Mesenchymal stem cell (in vitro differentiated cells and primary cell): ENCODE results near the gene KIF26B.

ENCODE experiments used
- DNase-seq: peaks from one replicate; pipeline ENCODE4 v3.0.0-alpha.2; 2013
- H2AFZ ChIP-seq: one replicate; pipeline ENCODE4 v1.6.1; 2013; ENCODE audit warnings: low read depth, mild to moderate bottlenecking, control low read depth, inconsistent platforms, low read length, moderate library complexity
- H2AK5ac ChIP-seq: 2 replicates; pipeline ENCODE4 v1.6.1; 2013; ENCODE audit warnings: low read length, moderate library complexity, mild to moderate bottlenecking, inconsistent platforms; ENCODE audit not compliant: severe bottlenecking
- H2BK120ac ChIP-seq: one replicate; pipeline ENCODE4 v1.6.1; 2013; ENCODE audit warnings: low read depth, mild to moderate bottlenecking, inconsistent platforms, low read length, moderate library complexity
- H2BK12ac ChIP-seq, 2 experiments: one replicate each; pipeline ENCODE4 v1.6.1; 2013; ENCODE audit warnings: inconsistent platforms in 2 of 2, low read length in 2 of 2, mild to moderate bottlenecking in 2 of 2, moderate library complexity in 2 of 2, control low read depth in 1 of 2
- H2BK15ac ChIP-seq: one replicate; pipeline ENCODE4 v1.6.1; 2013; ENCODE audit warnings: mild to moderate bottlenecking, low read depth, inconsistent platforms; ENCODE audit not compliant: poor library complexity, severe bottlenecking
- H2BK5ac ChIP-seq: 2 replicates; pipeline ENCODE4 v1.6.1; 2013; ENCODE audit warnings: low read depth, mild to moderate bottlenecking, low read length, control low read depth, inconsistent platforms; ENCODE audit not compliant: poor library complexity, severe bottlenecking
- H3K14ac ChIP-seq, 2 experiments: one replicate each; pipeline ENCODE4 v1.6.1; 2013; ENCODE audit warnings: inconsistent platforms in 2 of 2, low read length in 2 of 2, control low read depth in 1 of 2, mild to moderate bottlenecking in 1 of 2, moderate library complexity in 1 of 2
- H3K18ac ChIP-seq, 2 experiments: one replicate each; pipeline ENCODE4 v1.6.1; 2013; ENCODE audit warnings: inconsistent platforms in 2 of 2, low read length in 2 of 2, control low read depth in 1 of 2, low read depth in 1 of 2, mild to moderate bottlenecking in 1 of 2
- H3K23ac ChIP-seq, 2 experiments: one replicate each; pipeline ENCODE4 v1.6.1; 2013; ENCODE audit warnings: inconsistent platforms in 2 of 2, low read length in 2 of 2, mild to moderate bottlenecking in 2 of 2, moderate library complexity in 2 of 2, control low read depth in 1 of 2
- H3K27ac ChIP-seq: 2 replicates; pipeline ENCODE4 v1.5.1; 2013; ENCODE audit warnings: mild to moderate bottlenecking, moderate library complexity, low read length, control low read depth, inconsistent platforms; ENCODE audit not compliant: poor library complexity, severe bottlenecking
- H3K27me3 ChIP-seq, 2 experiments: 2 replicates each; pipeline versions ENCODE4 v1.6.1 to v1.7.0; 2013; ENCODE audit warnings: low read length in 2 of 2, mild to moderate bottlenecking in 2 of 2, moderate library complexity in 2 of 2, control low read depth in 1 of 2, inconsistent platforms in 1 of 2; ENCODE audit not compliant: control insufficient read depth in 1 of 2, insufficient read depth in 1 of 2
- H3K36me3 ChIP-seq, 2 experiments: 2 replicates each; pipeline versions ENCODE4 v1.6.1 to v1.7.0; 2013; ENCODE audit warnings: low read length in 2 of 2, control low read depth in 1 of 2, inconsistent platforms in 1 of 2, low read depth in 1 of 2, mild to moderate bottlenecking in 1 of 2; ENCODE audit not compliant: insufficient read depth in 2 of 2, control insufficient read depth in 1 of 2
- H3K4ac ChIP-seq, 2 experiments: one replicate each; pipeline ENCODE4 v1.6.1; 2013; ENCODE audit warnings: inconsistent platforms in 2 of 2, low read length in 2 of 2, mild to moderate bottlenecking in 2 of 2, moderate library complexity in 2 of 2, control low read depth in 1 of 2, low read depth in 1 of 2
- H3K4me1 ChIP-seq: 2 replicates; pipeline ENCODE4 v1.6.1; 2013; ENCODE audit warnings: low read depth, low read length, control low read depth; ENCODE audit not compliant: control insufficient read depth, insufficient read depth
- H3K4me2 ChIP-seq: 2 replicates; pipeline ENCODE4 v1.6.1; 2013; ENCODE audit warnings: low read length, mild to moderate bottlenecking, inconsistent platforms; ENCODE audit not compliant: poor library complexity, severe bottlenecking
- H3K4me3 ChIP-seq, 2 experiments: 2 replicates each; pipeline versions ENCODE4 v1.5.1 to v1.7.0; 2013; ENCODE audit warnings: low read length in 2 of 2, mild to moderate bottlenecking in 2 of 2, control low read depth in 1 of 2, low read depth in 1 of 2; ENCODE audit not compliant: insufficient read depth in 1 of 2
- H3K79me1 ChIP-seq: replicated peaks from 2 replicates; pipeline ENCODE4 v1.6.1; 2013; ENCODE audit warnings: mild to moderate bottlenecking, control low read depth, low read length, inconsistent platforms; ENCODE audit not compliant: poor library complexity, severe bottlenecking
- H3K9ac ChIP-seq: 2 replicates; pipeline ENCODE4 v1.7.0; 2013; ENCODE audit warnings: mild to moderate bottlenecking, low read length, moderate library complexity
- H3K9me3 ChIP-seq: 2 replicates; pipeline ENCODE4 v1.7.0; 2013; ENCODE audit warnings: mild to moderate bottlenecking, low read length; ENCODE audit not compliant: control insufficient read depth
- H4K8ac ChIP-seq: one replicate; pipeline ENCODE4 v1.6.1; 2013; ENCODE audit warnings: inconsistent platforms, mild to moderate bottlenecking, low read length, moderate library complexity
- H4K91ac ChIP-seq: one replicate; pipeline ENCODE4 v1.6.1; 2013; ENCODE audit warnings: mild to moderate bottlenecking, low read length, inconsistent platforms
- WGBS: methylation state at CpG from one replicate; pipeline ENCODE4 v1.1.7; 2013; ENCODE audit warnings: mixed read lengths; 5-methylcytosine and 5-hydroxymethylcytosine counted together

The KIF26B gene

DNA sequence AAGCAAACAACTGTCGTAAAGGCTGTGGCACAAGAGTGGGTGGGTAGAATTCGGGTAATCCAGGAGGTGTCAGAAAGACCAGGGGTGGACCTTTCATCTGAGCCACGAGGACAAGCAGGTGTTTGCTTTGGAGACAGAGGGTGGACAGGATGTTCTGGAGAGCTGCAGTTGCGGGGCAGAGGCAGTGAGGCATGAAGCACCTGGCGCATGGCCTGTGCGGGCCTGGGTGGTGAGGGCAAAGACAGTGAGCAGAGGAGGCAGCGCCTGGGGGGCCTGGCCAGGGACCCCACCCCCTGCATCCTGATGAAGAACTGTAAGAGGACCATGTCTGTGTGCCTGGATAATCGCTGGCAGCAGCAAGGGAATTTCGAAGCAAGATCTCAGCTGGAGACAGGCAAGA, 24.9 kb downstream of the KIF26B start:
- H4K91ac ChIP-seq = no peak overlapping the region
- no peak overlapping the region for H2BK120ac ChIP-seq
- no peaks in the 10 kb centered on the region for H3K79me1 ChIP-seq
- no peak overlapping the region for H3K4me3 ChIP-seq
- no peaks in the 10 kb centered on the region for H3K36me3 ChIP-seq
- no peak overlapping the region for H4K8ac ChIP-seq
- H3K14ac ChIP-seq = no peak overlapping the region
- no peak overlapping the region for H3K9ac ChIP-seq
- peak overlapping the region in 1 of 2 experiments; percentile 29 for H2BK12ac ChIP-seq
- H2AK5ac ChIP-seq = no peak overlapping the region
- H2BK5ac ChIP-seq = no peak overlapping the region
- H2BK15ac ChIP-seq = no peak overlapping the region
- H3K23ac ChIP-seq = no peak overlapping the region
- no peak overlapping the region for H3K4me2 ChIP-seq
- no peak for DNase-seq
- WGBS = 78% methylated on average over 9 of the region's 9 CpGs
- H3K4me1 ChIP-seq = peaks cover 13% of the 10 kb centered on the region
- H2AFZ ChIP-seq = no peak overlapping the region
- H3K18ac ChIP-seq = no peak overlapping the region
- no peak overlapping the region for H3K4ac ChIP-seq
- H3K9me3 ChIP-seq = no peaks in the 10 kb centered on the region
- H3K27me3 ChIP-seq = peaks cover 0 to 3% of the 10 kb centered on the region in 2 experiments
- H3K27ac ChIP-seq = no peak overlapping the region

DNA sequence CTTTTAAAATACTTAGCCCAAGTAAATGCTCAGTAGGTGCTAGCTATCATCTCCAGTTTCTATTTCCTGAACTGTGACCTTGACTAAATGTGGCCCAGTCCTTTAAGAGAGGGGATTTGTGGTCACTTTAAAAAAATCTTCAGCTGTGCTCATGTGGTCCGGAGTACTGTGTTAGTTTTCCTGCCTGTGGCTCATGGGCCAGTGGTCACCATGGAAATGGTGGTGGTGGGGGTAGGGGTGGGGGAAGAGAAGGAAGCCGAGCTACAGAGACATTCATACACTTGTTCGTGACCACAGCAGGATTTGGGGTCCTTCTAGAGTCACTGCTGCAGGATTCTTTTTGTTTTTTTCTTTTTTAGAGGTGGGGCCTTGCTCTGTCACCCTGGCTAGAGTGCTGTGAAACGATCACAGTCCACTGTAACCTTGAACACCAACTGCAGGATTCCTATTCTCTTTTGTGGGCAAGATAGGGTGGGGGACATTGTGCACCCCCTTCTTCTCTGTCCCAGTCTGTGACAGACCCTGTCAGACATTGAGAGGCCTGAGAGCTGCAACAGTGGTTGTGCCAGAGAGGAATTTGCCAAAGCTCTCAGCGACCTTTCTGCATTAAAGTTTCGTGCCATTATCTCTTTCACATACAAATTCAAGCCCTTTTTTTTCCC, 25.8 kb downstream of the KIF26B start:
- H4K8ac ChIP-seq = no peak overlapping the region
- H3K9me3 ChIP-seq = no peaks in the 10 kb centered on the region
- no peak overlapping the region for H3K9ac ChIP-seq
- no peak overlapping the region for H3K14ac ChIP-seq
- 46% methylated on average over 6 of the region's 6 CpGs for WGBS
- H3K4ac ChIP-seq = no peak overlapping the region
- no peak overlapping the region for H3K23ac ChIP-seq
- H2BK5ac ChIP-seq = no peak overlapping the region
- H3K27ac ChIP-seq = no peak overlapping the region
- no peaks in the 10 kb centered on the region for H3K79me1 ChIP-seq
- H2BK12ac ChIP-seq = peak overlapping the region in 1 of 2 experiments; percentile 38
- H3K4me3 ChIP-seq = no peak overlapping the region
- H2AFZ ChIP-seq = no peak overlapping the region
- H3K4me2 ChIP-seq = no peak overlapping the region
- H3K18ac ChIP-seq = peak overlapping the region in 1 of 2 experiments; percentile 22
- H4K91ac ChIP-seq = no peak overlapping the region
- no peak overlapping the region for H2BK15ac ChIP-seq
- no peak overlapping the region for H2AK5ac ChIP-seq
- H3K27me3 ChIP-seq = peaks cover 0 to 3% of the 10 kb centered on the region in 2 experiments
- DNase-seq = peak; percentile 55
- peaks cover 13% of the 10 kb centered on the region for H3K4me1 ChIP-seq
- no peaks in the 10 kb centered on the region for H3K36me3 ChIP-seq
- no peak overlapping the region for H2BK120ac ChIP-seq

DNA sequence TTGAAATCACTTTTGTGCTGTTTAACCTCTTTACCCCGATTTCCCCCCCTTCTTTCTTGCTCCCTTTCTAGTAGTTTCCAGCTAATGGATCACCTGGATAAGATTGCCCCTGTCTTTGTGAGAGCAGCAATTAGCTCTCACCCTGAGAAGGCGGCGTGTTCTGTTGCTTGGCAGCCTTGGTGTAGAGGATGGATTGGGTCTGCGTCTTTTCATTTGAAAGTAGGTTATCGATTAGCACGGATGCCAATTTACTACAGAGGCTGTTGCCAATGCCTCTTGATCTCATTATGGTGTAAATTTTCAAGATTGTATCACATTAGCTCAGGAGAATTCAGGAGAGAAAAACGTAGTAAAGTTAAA, 26.4 kb downstream of the KIF26B start:
- Histone ChIP-seq H3K23ac (no peak overlapping the region), H3K4me2 (no peak overlapping the region), H3K79me1 (no peaks in the 10 kb centered on the region), H2AK5ac (no peak overlapping the region), H2BK120ac (no peak overlapping the region), H3K4ac (no peak overlapping the region), H3K36me3 (no peaks in the 10 kb centered on the region), H3K14ac (no peak overlapping the region), H2BK5ac (no peak overlapping the region), H3K4me3 (no peak overlapping the region), H4K91ac (no peak overlapping the region), H2BK12ac (no peak overlapping the region), H2AFZ (no peak overlapping the region), H2BK15ac (no peak overlapping the region), H3K27me3 (peaks cover 0 to 3% of the 10 kb centered on the region in 2 experiments), H3K9ac (no peak overlapping the region), H3K4me1 (peaks cover 13% of the 10 kb centered on the region), H4K8ac (no peak overlapping the region), H3K18ac (peak overlapping the region in 1 of 2 experiments; percentile 18), H3K9me3 (no peaks in the 10 kb centered on the region), H3K27ac (no peak overlapping the region)
- DNase-seq = no peak
- 81% methylated on average over 6 of the region's 7 CpGs for WGBS

DNA sequence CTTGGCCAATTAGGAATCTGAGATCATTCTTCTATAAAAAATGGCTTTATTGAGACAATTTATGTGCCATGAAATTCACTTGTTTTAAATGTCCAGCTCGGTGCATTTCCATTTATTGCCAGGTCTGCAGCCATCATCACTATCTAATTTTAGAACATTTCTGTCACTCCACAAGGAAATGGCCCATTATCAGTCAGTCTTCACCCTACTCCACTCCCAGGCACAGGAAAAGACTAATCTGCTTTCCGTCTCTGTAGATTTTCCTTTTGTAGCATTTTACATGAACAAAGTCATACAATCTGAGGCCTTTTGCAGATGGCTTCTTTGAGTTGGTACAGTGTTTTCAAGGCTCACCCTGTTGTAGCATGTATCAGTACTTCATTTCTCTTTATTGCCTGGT, 27.2 kb downstream of the KIF26B start:
- Histone ChIP-seq H4K91ac (no peak overlapping the region), H3K23ac (no peak overlapping the region), H3K27me3 (peaks cover 0 to 3% of the 10 kb centered on the region in 2 experiments), H2BK15ac (no peak overlapping the region), H3K9ac (no peak overlapping the region), H3K4me2 (no peak overlapping the region), H3K4me3 (no peak overlapping the region), H3K27ac (no peak overlapping the region), H3K4ac (no peak overlapping the region), H3K36me3 (no peaks in the 10 kb centered on the region), H2BK5ac (no peak overlapping the region), H2BK120ac (no peak overlapping the region), H2AK5ac (no peak overlapping the region), H4K8ac (no peak overlapping the region), H3K18ac (no peak overlapping the region), H2BK12ac (no peak overlapping the region), H3K79me1 (no peaks in the 10 kb centered on the region), H3K9me3 (no peaks in the 10 kb centered on the region), H3K4me1 (peaks cover 10% of the 10 kb centered on the region), H2AFZ (no peak overlapping the region), H3K14ac (no peak overlapping the region)
- 41% methylated on average over 1 of the region's 2 CpGs for WGBS
- DNase-seq = no peak
